HEK293 (cell line): Measurements from ENCODE around the gene PTS.

ENCODE experiments used
- BCL11A ChIP-seq: fragments of 450-650 bp; formaldehyde crosslinking; IDR thresholded peaks from 2 replicates; pipeline ENCODE4 v1.5.1; 2016; ENCODE audit warnings: low read depth, missing biosample characterization, missing genetic modification characterization
- GLI2 ChIP-seq: fragments of 450-650 bp; formaldehyde crosslinking; IDR thresholded peaks from 2 replicates; pipeline ENCODE4; 2017; ENCODE audit warnings: missing biosample characterization, missing genetic modification characterization, low read depth, borderline replicate concordance
- GLI4 ChIP-seq: fragments of 450-650 bp; formaldehyde crosslinking; IDR thresholded peaks from 2 replicates; pipeline ENCODE4 v1.5.1; 2016; ENCODE audit warnings: missing biosample characterization, missing genetic modification characterization
- HOXD13 ChIP-seq: sonication (generic); formaldehyde crosslinking; IDR thresholded peaks from 2 replicates; pipeline ENCODE4 v1.8.0; 2022; ENCODE audit warnings: missing genetic modification reagents, borderline replicate concordance
- PRDM1 ChIP-seq: fragments of 450-650 bp; formaldehyde crosslinking; IDR thresholded peaks from 2 replicates; pipeline ENCODE4; 2016; ENCODE audit warnings: missing biosample characterization, missing genetic modification characterization
- REPIN1 ChIP-seq: fragments of 450-650 bp; formaldehyde crosslinking; IDR thresholded peaks from 2 replicates; pipeline ENCODE4 v1.5.1; 2017; ENCODE audit warnings: missing biosample characterization, missing genetic modification characterization, low read depth
- SP2 ChIP-seq: fragments of 450-650 bp; formaldehyde crosslinking; IDR thresholded peaks from 2 replicates; pipeline ENCODE4 v1.5.1; 2016; ENCODE audit warnings: missing biosample characterization, missing genetic modification characterization
- SP3 ChIP-seq: fragments of 450-650 bp; formaldehyde crosslinking; IDR thresholded peaks from 2 replicates; pipeline ENCODE4 v1.5.1; 2016; ENCODE audit warnings: missing biosample characterization, missing genetic modification characterization
- TRIM28 ChIP-seq: IDR thresholded peaks from 2 replicates; pipeline ENCODE4 v1.6.1; 2011; ENCODE audit warnings: low read length, control low read depth, borderline replicate concordance
- YY1 ChIP-seq: fragments of 450-650 bp; formaldehyde crosslinking; IDR thresholded peaks from 2 replicates; pipeline ENCODE4 v1.5.1; 2018; ENCODE audit warnings: missing biosample characterization, missing genetic modification characterization
- YY2 ChIP-seq: fragments of 450-650 bp; formaldehyde crosslinking; IDR thresholded peaks from 2 replicates; pipeline ENCODE4 v1.5.1; 2016; ENCODE audit warnings: missing biosample characterization, missing genetic modification characterization
- ZNF16 ChIP-seq: fragments of 450-650 bp; formaldehyde crosslinking; IDR thresholded peaks from 2 replicates; pipeline ENCODE4 v1.5.1; 2016; ENCODE audit warnings: low read depth, missing biosample characterization, missing genetic modification characterization
- ZNF2 ChIP-seq: fragments of 450-650 bp; formaldehyde crosslinking; IDR thresholded peaks from 2 replicates; pipeline ENCODE4 v1.5.1; 2016; ENCODE audit warnings: missing biosample characterization, missing genetic modification characterization
- ZNF391 ChIP-seq: fragments of 450-650 bp; formaldehyde crosslinking; IDR thresholded peaks from 2 replicates; pipeline ENCODE4 v1.5.1; 2016; ENCODE audit warnings: low read depth, missing biosample characterization, missing genetic modification characterization, borderline replicate concordance
- ZNF416 ChIP-seq: fragments of 450-650 bp; formaldehyde crosslinking; IDR thresholded peaks from 2 replicates; pipeline ENCODE4 v1.5.1; 2016; ENCODE audit warnings: missing biosample characterization, missing genetic modification characterization
- ZNF514 ChIP-seq: fragments of 450-650 bp; formaldehyde crosslinking; IDR thresholded peaks from 2 replicates; pipeline ENCODE4 v1.5.1; 2016; ENCODE audit warnings: missing biosample characterization, missing genetic modification characterization
- ZNF549 ChIP-seq: fragments of 450-650 bp; IDR thresholded peaks from 2 replicates; pipeline ENCODE4 v1.5.1; 2018; ENCODE audit warnings: missing biosample characterization, missing genetic modification characterization, mild to moderate bottlenecking, inconsistent platforms, moderate library complexity
- ZNF629 ChIP-seq: fragments of 450-650 bp; formaldehyde crosslinking; IDR thresholded peaks from 2 replicates; pipeline ENCODE4 v1.5.1; 2017; ENCODE audit warnings: missing biosample characterization, missing genetic modification characterization
- ZNF654 ChIP-seq: fragments of 450-650 bp; formaldehyde crosslinking; IDR thresholded peaks from 2 replicates; pipeline ENCODE4 v1.5.1; 2016; ENCODE audit warnings: low read depth, missing biosample characterization, missing genetic modification characterization
- ZNF776 ChIP-seq: fragments of 450-650 bp; formaldehyde crosslinking; IDR thresholded peaks from 2 replicates; pipeline ENCODE4 v1.5.0; 2017; ENCODE audit warnings: missing biosample characterization, missing genetic modification characterization, borderline replicate concordance
- ZNF830 ChIP-seq: fragments of 450-650 bp; IDR thresholded peaks from 2 replicates; pipeline ENCODE4 v1.5.0; 2018; ENCODE audit warnings: missing biosample characterization, missing genetic modification characterization, low read depth, mild to moderate bottlenecking, moderate library complexity
- TF ChIP-seq, protein P1 (sequence below): fragments of 450-650 bp; formaldehyde crosslinking; IDR thresholded peaks from 2 replicates; pipeline ENCODE4 v1.5.1; 2016; ENCODE audit warnings: missing biosample characterization, missing genetic modification characterization
- TF ChIP-seq, protein P2 (sequence below): fragments of 450-650 bp; formaldehyde crosslinking; IDR thresholded peaks from 2 replicates; pipeline ENCODE4; 2016; ENCODE audit warnings: missing biosample characterization, missing genetic modification characterization
- TF ChIP-seq, protein P3 (sequence below): fragments of 450-650 bp; formaldehyde crosslinking; IDR thresholded peaks from 2 replicates; pipeline ENCODE4 v1.5.1; 2016; ENCODE audit warnings: missing biosample characterization, missing genetic modification characterization
- TF ChIP-seq, protein P4 (sequence below): fragments of 450-650 bp; formaldehyde crosslinking; IDR thresholded peaks from 2 replicates; pipeline ENCODE4 v1.5.1; 2016; ENCODE audit warnings: missing biosample characterization, missing genetic modification characterization
- TF ChIP-seq, protein P5 (sequence below): fragments of 450-650 bp; formaldehyde crosslinking; optimal IDR thresholded peaks from 2 replicates; pipeline ENCODE3; 2016; ENCODE audit warnings: missing biosample characterization, mild to moderate bottlenecking, missing genetic modification characterization
- TF ChIP-seq, protein P6 (sequence below): fragments of 450-650 bp; formaldehyde crosslinking; IDR thresholded peaks from 2 replicates; pipeline ENCODE4 v1.5.1; 2016; ENCODE audit warnings: missing biosample characterization, missing genetic modification characterization, borderline replicate concordance

Gene PTS

DNA sequence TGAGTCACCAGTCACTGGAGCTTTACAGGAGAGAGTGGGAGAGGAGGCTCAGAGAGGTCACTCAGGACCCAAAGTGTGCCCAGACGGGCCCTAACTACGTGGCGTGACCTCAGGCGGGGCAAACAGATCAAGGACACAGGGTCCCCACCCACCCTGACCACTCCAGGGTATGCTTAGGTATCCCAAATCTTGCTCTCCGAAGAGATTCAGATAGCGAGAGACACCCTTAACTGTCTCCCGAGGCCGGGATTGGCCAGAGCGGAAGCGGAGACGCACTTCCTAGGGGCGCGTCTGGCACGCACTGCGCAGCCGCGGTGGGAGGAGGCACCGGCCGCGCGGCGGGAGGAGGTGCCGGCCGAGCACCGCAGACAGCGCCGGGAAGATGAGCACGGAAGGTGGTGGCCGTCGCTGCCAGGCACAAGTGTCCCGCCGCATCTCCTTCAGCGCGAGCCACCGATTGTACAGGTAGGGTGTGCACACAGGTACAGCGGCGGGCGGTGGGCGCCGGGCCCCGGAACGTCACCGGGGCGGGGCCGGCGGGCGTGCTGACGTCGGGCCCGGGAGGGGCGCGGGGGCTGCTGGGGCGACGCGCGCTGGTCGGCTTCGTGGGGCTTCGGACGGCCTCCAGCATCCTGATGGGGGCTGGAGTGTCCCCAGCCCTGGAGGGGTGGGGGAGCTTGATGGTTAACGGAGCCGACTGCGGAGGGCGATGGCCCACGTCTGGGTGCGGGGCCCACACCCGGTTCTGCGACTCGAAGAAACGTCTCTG, at the start of gene PTS (continued):
- no peak for TF ChIP-seq ZNF776 (tag by site-specific recombination)
- no peak for TF ChIP-seq ZNF654 (tag by site-specific recombination)
- TF ChIP-seq, protein P1, sequence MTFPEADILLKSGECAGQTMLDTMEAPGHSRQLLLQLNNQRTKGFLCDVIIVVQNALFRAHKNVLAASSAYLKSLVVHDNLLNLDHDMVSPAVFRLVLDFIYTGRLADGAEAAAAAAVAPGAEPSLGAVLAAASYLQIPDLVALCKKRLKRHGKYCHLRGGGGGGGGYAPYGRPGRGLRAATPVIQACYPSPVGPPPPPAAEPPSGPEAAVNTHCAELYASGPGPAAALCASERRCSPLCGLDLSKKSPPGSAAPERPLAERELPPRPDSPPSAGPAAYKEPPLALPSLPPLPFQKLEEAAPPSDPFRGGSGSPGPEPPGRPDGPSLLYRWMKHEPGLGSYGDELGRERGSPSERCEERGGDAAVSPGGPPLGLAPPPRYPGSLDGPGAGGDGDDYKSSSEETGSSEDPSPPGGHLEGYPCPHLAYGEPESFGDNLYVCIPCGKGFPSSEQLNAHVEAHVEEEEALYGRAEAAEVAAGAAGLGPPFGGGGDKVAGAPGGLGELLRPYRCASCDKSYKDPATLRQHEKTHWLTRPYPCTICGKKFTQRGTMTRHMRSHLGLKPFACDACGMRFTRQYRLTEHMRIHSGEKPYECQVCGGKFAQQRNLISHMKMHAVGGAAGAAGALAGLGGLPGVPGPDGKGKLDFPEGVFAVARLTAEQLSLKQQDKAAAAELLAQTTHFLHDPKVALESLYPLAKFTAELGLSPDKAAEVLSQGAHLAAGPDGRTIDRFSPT (tag by site-specific recombination): no peak
- no peak for TF ChIP-seq YY1 (tag by site-specific recombination)
- TF ChIP-seq, protein P2, sequence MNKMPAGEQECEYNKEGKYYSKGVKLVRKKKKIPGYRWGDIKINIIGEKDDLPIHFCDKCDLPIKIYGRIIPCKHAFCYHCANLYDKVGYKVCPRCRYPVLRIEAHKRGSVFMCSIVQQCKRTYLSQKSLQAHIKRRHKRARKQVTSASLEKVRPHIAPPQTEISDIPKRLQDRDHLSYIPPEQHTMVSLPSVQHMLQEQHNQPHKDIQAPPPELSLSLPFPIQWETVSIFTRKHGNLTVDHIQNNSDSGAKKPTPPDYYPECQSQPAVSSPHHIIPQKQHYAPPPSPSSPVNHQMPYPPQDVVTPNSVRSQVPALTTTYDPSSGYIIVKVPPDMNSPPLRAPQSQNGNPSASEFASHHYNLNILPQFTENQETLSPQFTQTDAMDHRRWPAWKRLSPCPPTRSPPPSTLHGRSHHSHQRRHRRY: no peak
- TF ChIP-seq YY2: no peak
- TF ChIP-seq, protein P3, sequence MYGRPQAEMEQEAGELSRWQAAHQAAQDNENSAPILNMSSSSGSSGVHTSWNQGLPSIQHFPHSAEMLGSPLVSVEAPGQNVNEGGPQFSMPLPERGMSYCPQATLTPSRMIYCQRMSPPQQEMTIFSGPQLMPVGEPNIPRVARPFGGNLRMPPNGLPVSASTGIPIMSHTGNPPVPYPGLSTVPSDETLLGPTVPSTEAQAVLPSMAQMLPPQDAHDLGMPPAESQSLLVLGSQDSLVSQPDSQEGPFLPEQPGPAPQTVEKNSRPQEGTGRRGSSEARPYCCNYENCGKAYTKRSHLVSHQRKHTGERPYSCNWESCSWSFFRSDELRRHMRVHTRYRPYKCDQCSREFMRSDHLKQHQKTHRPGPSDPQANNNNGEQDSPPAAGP (tag by site-specific recombination): 0 out of 2 replicates have a peak, but pooled peaks have one; percentile 14
- no peak for TF ChIP-seq TRIM28
- no peak for TF ChIP-seq ZNF514 (tag by site-specific recombination)
- TF ChIP-seq PRDM1: 0 out of 2 replicates have a peak, but pooled peaks have one; percentile 11
- TF ChIP-seq ZNF391 (tag by site-specific recombination): no peak
- TF ChIP-seq ZNF629: 0 out of 2 replicates have a peak, but pooled peaks have one; percentile 46
- peak; percentile 60 for TF ChIP-seq SP3 (tag by site-specific recombination)
- no peak for TF ChIP-seq GLI4 (tag by site-specific recombination)
- TF ChIP-seq ZNF2 (tag by site-specific recombination): no peak
- TF ChIP-seq, protein P4, sequence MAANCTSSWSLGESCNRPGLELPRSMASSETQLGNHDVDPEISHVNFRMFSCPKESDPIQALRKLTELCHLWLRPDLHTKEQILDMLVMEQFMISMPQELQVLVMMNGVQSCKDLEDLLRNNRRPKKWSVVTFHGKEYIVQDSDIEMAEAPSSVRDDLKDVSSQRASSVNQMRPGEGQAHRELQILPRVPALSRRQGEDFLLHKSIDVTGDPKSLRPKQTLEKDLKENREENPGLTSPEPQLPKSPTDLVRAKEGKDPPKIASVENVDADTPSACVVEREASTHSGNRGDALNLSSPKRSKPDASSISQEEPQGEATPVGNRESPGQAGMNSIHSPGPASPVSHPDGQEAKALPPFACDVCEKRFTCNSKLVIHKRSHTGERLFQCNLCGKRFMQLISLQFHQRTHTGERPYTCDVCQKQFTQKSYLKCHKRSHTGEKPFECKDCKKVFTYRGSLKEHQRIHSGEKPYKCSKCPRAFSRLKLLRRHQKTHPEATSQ (tag by site-specific recombination): no peak
- TF ChIP-seq ZNF549 (tag by site-specific recombination): no peak
- TF ChIP-seq SP2 (tag by site-specific recombination): peak; percentile 67
- TF ChIP-seq ZNF830 (tag by site-specific recombination): no peak
- TF ChIP-seq REPIN1 (tag by site-specific recombination): no peak
- TF ChIP-seq, protein P5, sequence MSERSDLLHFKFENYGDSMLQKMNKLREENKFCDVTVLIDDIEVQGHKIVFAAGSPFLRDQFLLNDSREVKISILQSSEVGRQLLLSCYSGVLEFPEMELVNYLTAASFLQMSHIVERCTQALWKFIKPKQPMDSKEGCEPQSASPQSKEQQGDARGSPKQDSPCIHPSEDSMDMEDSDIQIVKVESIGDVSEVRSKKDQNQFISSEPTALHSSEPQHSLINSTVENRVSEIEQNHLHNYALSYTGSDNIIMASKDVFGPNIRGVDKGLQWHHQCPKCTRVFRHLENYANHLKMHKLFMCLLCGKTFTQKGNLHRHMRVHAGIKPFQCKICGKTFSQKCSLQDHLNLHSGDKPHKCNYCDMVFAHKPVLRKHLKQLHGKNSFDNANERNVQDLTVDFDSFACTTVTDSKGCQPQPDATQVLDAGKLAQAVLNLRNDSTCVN (tag by site-specific recombination): peak; percentile 77
- no peak for TF ChIP-seq ZNF416 (tag by site-specific recombination)
- TF ChIP-seq ZNF16 (tag by site-specific recombination): no peak
- TF ChIP-seq, protein P6, sequence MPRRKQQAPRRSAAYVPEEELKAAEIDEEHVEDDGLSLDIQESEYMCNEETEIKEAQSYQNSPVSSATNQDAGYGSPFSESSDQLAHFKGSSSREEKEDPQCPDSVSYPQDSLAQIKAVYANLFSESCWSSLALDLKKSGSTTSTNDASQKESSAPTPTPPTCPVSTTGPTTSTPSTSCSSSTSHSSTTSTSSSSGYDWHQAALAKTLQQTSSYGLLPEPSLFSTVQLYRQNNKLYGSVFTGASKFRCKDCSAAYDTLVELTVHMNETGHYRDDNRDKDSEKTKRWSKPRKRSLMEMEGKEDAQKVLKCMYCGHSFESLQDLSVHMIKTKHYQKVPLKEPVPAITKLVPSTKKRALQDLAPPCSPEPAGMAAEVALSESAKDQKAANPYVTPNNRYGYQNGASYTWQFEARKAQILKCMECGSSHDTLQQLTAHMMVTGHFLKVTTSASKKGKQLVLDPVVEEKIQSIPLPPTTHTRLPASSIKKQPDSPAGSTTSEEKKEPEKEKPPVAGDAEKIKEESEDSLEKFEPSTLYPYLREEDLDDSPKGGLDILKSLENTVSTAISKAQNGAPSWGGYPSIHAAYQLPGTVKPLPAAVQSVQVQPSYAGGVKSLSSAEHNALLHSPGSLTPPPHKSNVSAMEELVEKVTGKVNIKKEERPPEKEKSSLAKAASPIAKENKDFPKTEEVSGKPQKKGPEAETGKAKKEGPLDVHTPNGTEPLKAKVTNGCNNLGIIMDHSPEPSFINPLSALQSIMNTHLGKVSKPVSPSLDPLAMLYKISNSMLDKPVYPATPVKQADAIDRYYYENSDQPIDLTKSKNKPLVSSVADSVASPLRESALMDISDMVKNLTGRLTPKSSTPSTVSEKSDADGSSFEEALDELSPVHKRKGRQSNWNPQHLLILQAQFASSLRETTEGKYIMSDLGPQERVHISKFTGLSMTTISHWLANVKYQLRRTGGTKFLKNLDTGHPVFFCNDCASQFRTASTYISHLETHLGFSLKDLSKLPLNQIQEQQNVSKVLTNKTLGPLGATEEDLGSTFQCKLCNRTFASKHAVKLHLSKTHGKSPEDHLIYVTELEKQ: no peak
- no peak for TF ChIP-seq BCL11A (tag by site-specific recombination)
- no peak for TF ChIP-seq HOXD13
- no peak for TF ChIP-seq GLI2
